Measurements from ENCODE around the gene IP6K3. TPM values are rescaled to one million over a fixed set of nuclear protein-coding genes. Genes with fewer than 3 reads are reported as not detected.

The IP6K3 gene
- total RNA-seq, result not detected in 2 replicates

GRCh38 chr6:33746651-33747100 is at the start of gene IP6K3:
Gene IP6K3 (minus strand): TSS chr6:33746905. CDS start chr6:33735476, 11,429 bp downstream.
- Mint-ChIP-seq H3K27me3 (ENCODE audit: insufficient read depth) (peaks cover 22% of the 10 kb centered on the region), H3K27ac (no peak within 1 kb of the TSS)

GRCh38 chr6:33794910-33795623 is 48.4 kb upstream of the IP6K3 start:
- Mint-ChIP-seq H3K27me3 (ENCODE audit: insufficient read depth) (peaks cover 12% of the 10 kb centered on the region), H3K9me3 (no peaks in the 10 kb centered on the region), H3K4me1 (ENCODE audit: low read depth) (no peaks in the 10 kb centered on the region), H3K36me3 (ENCODE audit: low read depth) (no peaks in the 10 kb centered on the region), H3K27ac (no peak overlapping the region), H3K4me3 (no peak overlapping the region)
- intact Hi-C loops (cut with micrococcal nuclease), result no loop called here
- no peak for DNase-seq (ENCODE audit: low spot score)

More at GRCh38 chr6:33746651-33747100, at the start of gene IP6K3:
- DNase-seq (ENCODE audit: low spot score), result no peak
- no peaks in the 10 kb centered on the region for H3K4me1 Mint-ChIP-seq (ENCODE audit: low read depth)
- H3K4me3 Mint-ChIP-seq, result no peak within 1 kb of the TSS
- no peaks in the 10 kb centered on the region for H3K9me3 Mint-ChIP-seq
- intact Hi-C loops (cut with micrococcal nuclease), result no loop called here
- H3K36me3 Mint-ChIP-seq (ENCODE audit: low read depth), result no peaks in the 10 kb centered on the region

GRCh38 chr6:33792981-33793380 is 46.3 kb upstream of the IP6K3 start:
- Mint-ChIP-seq H3K27ac (no peak overlapping the region), H3K36me3 (ENCODE audit: low read depth) (peaks cover under 1% of the 10 kb centered on the region), H3K4me3 (no peak overlapping the region), H3K4me1 (ENCODE audit: low read depth) (peaks cover 10% of the 10 kb centered on the region), H3K9me3 (no peaks in the 10 kb centered on the region), H3K27me3 (ENCODE audit: insufficient read depth) (peaks cover 7% of the 10 kb centered on the region)
- DNase-seq (ENCODE audit: low spot score), result no peak
- intact Hi-C loops (cut with micrococcal nuclease), result no loop called here

- intact Hi-C loops (cut with micrococcal nuclease), result no loop called here
- no peaks in the 10 kb centered on the region for H3K9me3 Mint-ChIP-seq
- no peak overlapping the region for H3K4me3 Mint-ChIP-seq
- peaks cover 2% of the 10 kb centered on the region for H3K36me3 Mint-ChIP-seq (ENCODE audit: low read depth)
- H3K27ac Mint-ChIP-seq, result no peak overlapping the region
- peaks cover 7% of the 10 kb centered on the region for H3K27me3 Mint-ChIP-seq (ENCODE audit: insufficient read depth)
- DNase-seq (ENCODE audit: low spot score), result no peak
- peaks cover 23% of the 10 kb centered on the region for H3K4me1 Mint-ChIP-seq (ENCODE audit: low read depth)
Measured at GRCh38 chr6:33791620-33792019, 44.9 kb upstream of the IP6K3 start.

- H3K27me3 Mint-ChIP-seq (ENCODE audit: insufficient read depth), result peaks cover 7% of the 10 kb centered on the region
- no peaks in the 10 kb centered on the region for H3K9me3 Mint-ChIP-seq
- DNase-seq (ENCODE audit: low spot score), result no peak
- H3K36me3 Mint-ChIP-seq (ENCODE audit: low read depth), result peaks cover 9% of the 10 kb centered on the region
- no peak overlapping the region for H3K27ac Mint-ChIP-seq
- H3K4me3 Mint-ChIP-seq, result no peak overlapping the region
- intact Hi-C loops (cut with micrococcal nuclease), result no loop called here
- peaks cover 30% of the 10 kb centered on the region for H3K4me1 Mint-ChIP-seq (ENCODE audit: low read depth)
Measured at GRCh38 chr6:33790910-33791309, 44.2 kb upstream of the IP6K3 start.

GRCh38 chr6:33790379-33790778 is 43.7 kb upstream of the IP6K3 start:
- DNase-seq (ENCODE audit: low spot score), result no peak

GRCh38 chr6:33789550-33789895 is 42.8 kb upstream of the IP6K3 start:
- Mint-ChIP-seq H3K9me3 (no peaks in the 10 kb centered on the region), H3K27me3 (ENCODE audit: insufficient read depth) (peaks cover 7% of the 10 kb centered on the region), H3K4me1 (ENCODE audit: low read depth) (peaks cover 43% of the 10 kb centered on the region), H3K27ac (peak overlapping the region; percentile 77), H3K4me3 (peak overlapping the region; percentile 84), H3K36me3 (ENCODE audit: low read depth) (peaks cover 19% of the 10 kb centered on the region)
- intact Hi-C loops (cut with micrococcal nuclease), result loop anchor here (1.0 to 10.0 kb wide), 12 partner anchors 23 to 738 kb away; partner anchors contain the start of genes BAK1, CUTA, KIFC1 and NUDT3
- no peak for DNase-seq (ENCODE audit: low spot score)

More at GRCh38 chr6:33790379-33790778, 43.7 kb upstream of the IP6K3 start:
- Mint-ChIP-seq H3K9me3 (no peaks in the 10 kb centered on the region), H3K4me1 (ENCODE audit: low read depth) (peaks cover 35% of the 10 kb centered on the region), H3K27me3 (ENCODE audit: insufficient read depth) (peaks cover 7% of the 10 kb centered on the region), H3K27ac (peak overlapping the region; percentile 25), H3K36me3 (ENCODE audit: low read depth) (peaks cover 11% of the 10 kb centered on the region), H3K4me3 (peak overlapping the region; percentile 21)
- intact Hi-C loops (cut with micrococcal nuclease), result no loop called here

- H3K4me1 Mint-ChIP-seq (ENCODE audit: low read depth), result peaks cover 43% of the 10 kb centered on the region
- peak within 1 kb of the TSS; percentile 93 for H3K4me3 Mint-ChIP-seq
- peak within 1 kb of the TSS; percentile 96 for H3K27ac Mint-ChIP-seq
Measured at GRCh38 chr6:33788694-33789549, 42.2 kb upstream of the IP6K3 start, which contains the start of gene LEMD2. Gene LEMD2 (minus strand): TSS chr6:33789130. CDS start chr6:33789116, 14 bp downstream.

GRCh38 chr6:33787954-33788693 is 41.4 kb upstream of the IP6K3 start:
- intact Hi-C loops (cut with micrococcal nuclease), result loop anchor here (1.0 to 10.0 kb wide), 14 partner anchors 25 to 739 kb away; partner anchors contain the start of genes BAK1, CUTA, ITPR3 and KIFC1
- Mint-ChIP-seq H3K27me3 (ENCODE audit: insufficient read depth) (peaks cover 3% of the 10 kb centered on the region), H3K9me3 (no peaks in the 10 kb centered on the region), H3K4me3 (peak overlapping the region; percentile 93), H3K36me3 (ENCODE audit: low read depth) (peaks cover 27% of the 10 kb centered on the region), H3K27ac (peak overlapping the region; percentile 96), H3K4me1 (ENCODE audit: low read depth) (peaks cover 43% of the 10 kb centered on the region)
- peak; percentile 60 for DNase-seq (ENCODE audit: low spot score)

More at GRCh38 chr6:33788694-33789549, 42.2 kb upstream of the IP6K3 start, which contains the start of gene LEMD2:
- H3K36me3 Mint-ChIP-seq (ENCODE audit: low read depth), result peaks cover 22% of the 10 kb centered on the region
- intact Hi-C loops (cut with micrococcal nuclease), result loop anchor here (1.0 to 10.0 kb wide), 15 partner anchors 24 to 738 kb away; partner anchors contain the start of genes BAK1, CUTA, ITPR3 and KIFC1
- peak; percentile 92 for DNase-seq (ENCODE audit: low spot score)
- peaks cover 3% of the 10 kb centered on the region for H3K27me3 Mint-ChIP-seq (ENCODE audit: insufficient read depth)
- H3K9me3 Mint-ChIP-seq, result no peaks in the 10 kb centered on the region

- Mint-ChIP-seq H3K36me3 (ENCODE audit: low read depth) (peaks cover 28% of the 10 kb centered on the region), H3K27me3 (ENCODE audit: insufficient read depth) (no peaks in the 10 kb centered on the region), H3K27ac (peak overlapping the region; percentile 96), H3K9me3 (no peaks in the 10 kb centered on the region), H3K4me3 (peak overlapping the region; percentile 93), H3K4me1 (ENCODE audit: low read depth) (peaks cover 43% of the 10 kb centered on the region)
- intact Hi-C loops (cut with micrococcal nuclease), result loop anchor here (5.0 to 10.0 kb wide), 8 partner anchors 75 to 740 kb away; partner anchors contain the start of genes CUTA, KIFC1, NUDT3 and PHF1
- DNase-seq (ENCODE audit: low spot score), result no peak
Measured at GRCh38 chr6:33787346-33787953, 40.7 kb upstream of the IP6K3 start.

- no peaks in the 10 kb centered on the region for H3K9me3 Mint-ChIP-seq
- H3K4me1 Mint-ChIP-seq (ENCODE audit: low read depth), result peaks cover 43% of the 10 kb centered on the region
- H3K4me3 Mint-ChIP-seq, result peak overlapping the region; percentile 93
- peaks cover 33% of the 10 kb centered on the region for H3K36me3 Mint-ChIP-seq (ENCODE audit: low read depth)
- intact Hi-C loops (cut with micrococcal nuclease), result loop anchor here (5.0 to 10.0 kb wide), 8 partner anchors 76 to 741 kb away; partner anchors contain the start of genes CUTA, KIFC1, NUDT3 and PHF1
- DNase-seq (ENCODE audit: low spot score), result no peak
- no peaks in the 10 kb centered on the region for H3K27me3 Mint-ChIP-seq (ENCODE audit: insufficient read depth)
- H3K27ac Mint-ChIP-seq, result no peak overlapping the region
Measured at GRCh38 chr6:33786736-33787135, 40.0 kb upstream of the IP6K3 start.

Measured in activated T-helper 1 cell treated with anti-CD3 and anti-CD28 coated beads, Interleukin-12 subunit alpha, Interleukin-12 subunit beta, Interleukin-2, Interleukin-4 antibody, amounts not matched to agents 30 ng/mL and 10 ng/mL and 1 ng/mL, durations not matched to agents 14 hours and 24 hours and 36 hours (primary cell).